MV-4-11 (cell line): ENCODE measurements around the gene SLC6A7.
"Not testable (repeated sequence)": the region's sequence is repeated elsewhere in the genome, so short reads cannot be mapped to it uniquely, and the experiment has no call there.

Source experiments
- DNase-seq: peaks from one replicate; lab custom pipeline; 2025; lab: John Stamatoyannopoulos, UW

Gene SLC6A7

GRCh38 chr5:150241298-150242160 lies 51.7 kb downstream of the SLC6A7 start:
- DNase-seq: no peak

DNA sequence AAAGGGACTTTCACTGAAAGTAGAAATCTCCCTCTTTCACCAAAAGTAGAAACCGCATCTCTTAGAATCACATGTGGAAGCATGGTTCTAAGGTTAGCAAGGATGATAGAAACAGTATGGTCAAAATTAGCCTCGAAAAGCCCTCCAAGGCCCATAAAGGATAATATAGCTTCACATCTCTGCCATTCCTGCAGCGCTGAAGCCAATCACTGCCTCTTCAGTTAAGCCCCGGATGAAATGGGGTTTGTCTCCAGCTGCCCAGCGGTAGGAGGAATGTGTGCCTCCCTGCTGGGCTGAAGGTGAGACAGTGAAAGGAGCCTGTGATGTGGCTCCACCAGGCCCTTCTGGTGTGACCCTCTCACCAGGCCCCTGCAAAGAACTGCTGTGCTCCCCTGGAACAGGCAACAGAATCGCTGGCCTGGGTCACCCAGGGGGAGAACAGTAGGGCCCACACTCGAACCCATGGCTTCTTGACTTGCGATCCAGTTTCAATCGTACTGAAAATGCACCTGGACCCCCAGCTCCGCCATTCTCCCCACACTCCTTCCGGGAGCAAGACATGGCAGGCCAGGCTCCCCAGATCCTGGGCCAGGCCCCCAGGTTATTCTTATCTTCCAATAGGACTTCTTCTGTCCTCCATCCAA lies 52.5 kb downstream of the SLC6A7 start:
- no peak for DNase-seq

DNA sequence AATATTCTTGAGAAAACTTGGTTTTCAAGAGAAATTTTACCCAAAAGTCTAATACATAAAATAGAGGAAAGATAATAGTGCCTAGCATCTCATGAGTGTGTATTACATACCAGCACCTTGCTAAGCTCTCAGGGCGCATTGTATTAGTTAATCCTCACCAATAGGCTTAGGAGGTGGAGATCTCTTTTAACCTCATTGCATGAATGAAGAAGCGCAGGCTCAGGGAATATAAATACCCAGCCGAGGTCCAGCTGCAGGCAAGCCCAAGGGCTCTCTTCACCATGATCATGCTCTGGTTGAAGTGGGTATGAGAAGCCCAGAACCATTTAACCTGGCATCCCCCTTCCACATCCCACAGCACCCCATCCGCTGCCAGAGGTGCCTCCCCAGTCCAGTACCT lies 53.7 kb downstream of the SLC6A7 start:
- no peak for DNase-seq

GRCh38 chr5:150244209-150244608 lies 54.3 kb downstream of the SLC6A7 start:
- DNase-seq: no peak

- DNase-seq: no peak
Measured at GRCh38 chr5:150245111-150245789, 55.4 kb downstream of the SLC6A7 start.

GRCh38 chr5:150245808-150246207 lies 55.9 kb downstream of the SLC6A7 start:
- no peak for DNase-seq

DNA sequence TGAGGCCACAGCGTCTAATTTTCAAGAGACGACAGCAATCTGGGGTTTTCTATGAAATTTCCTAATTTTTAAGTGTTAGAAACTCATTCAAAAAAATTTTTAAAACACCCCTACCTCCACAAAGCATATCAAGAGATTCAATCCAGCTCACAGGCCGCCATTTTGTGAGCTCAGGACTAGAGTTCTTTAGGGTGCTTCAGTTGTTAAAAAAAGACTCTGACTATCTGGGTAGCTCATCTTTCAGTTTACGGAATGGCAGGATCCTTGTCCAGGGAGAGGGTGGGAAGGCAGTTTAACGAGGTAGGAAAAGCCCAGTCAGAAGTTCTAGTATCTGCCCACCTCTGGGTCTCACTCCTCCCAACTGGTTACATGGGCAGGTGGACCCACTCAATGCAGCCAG lies 56.6 kb downstream of the SLC6A7 start:
- no peak for DNase-seq

- DNase-seq: peak; percentile 42
Measured at GRCh38 chr5:150246835-150247234, 57.0 kb downstream of the SLC6A7 start.

DNA sequence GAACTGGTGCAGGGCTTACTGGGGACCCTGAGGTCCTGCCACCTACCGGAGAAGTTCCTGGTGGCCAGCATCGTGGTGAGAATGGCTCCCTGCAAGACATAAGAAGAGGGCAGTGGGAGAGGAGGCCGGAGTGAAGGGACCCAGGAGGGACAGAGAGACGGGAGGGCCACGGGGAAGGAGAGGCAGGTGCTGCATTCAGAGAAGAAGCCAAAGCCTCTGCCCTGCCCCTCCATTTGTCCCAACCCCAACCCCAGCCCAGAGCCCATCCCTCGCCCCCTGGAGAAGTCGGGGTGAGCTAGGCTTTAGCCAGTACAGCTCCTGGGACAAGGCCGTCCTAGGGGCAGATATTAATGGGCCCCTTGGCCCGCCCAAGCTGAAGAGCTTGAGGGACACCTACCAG lies 57.9 kb downstream of the SLC6A7 start:
- DNase-seq: no peak

DNA sequence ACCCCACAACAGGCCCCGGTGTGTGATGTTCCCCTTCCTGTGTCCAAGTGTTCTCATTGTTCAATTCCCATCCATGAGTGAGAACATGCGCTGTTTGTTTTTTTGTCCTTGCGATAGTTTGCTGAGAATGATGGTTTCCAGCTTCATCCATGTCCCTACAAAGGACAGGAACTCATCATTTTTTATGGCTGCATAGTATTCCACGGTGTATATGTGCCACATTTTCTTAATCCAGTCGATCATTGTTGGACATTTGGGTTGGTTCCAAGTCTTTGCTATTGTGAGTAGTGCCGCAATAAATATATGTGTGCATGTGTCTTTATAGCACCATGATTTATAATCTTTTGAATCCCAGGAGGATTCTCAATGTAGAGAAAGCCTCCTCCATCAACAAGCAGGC lies 58.6 kb downstream of the SLC6A7 start:
- not testable (repeated sequence) for DNase-seq

DNA sequence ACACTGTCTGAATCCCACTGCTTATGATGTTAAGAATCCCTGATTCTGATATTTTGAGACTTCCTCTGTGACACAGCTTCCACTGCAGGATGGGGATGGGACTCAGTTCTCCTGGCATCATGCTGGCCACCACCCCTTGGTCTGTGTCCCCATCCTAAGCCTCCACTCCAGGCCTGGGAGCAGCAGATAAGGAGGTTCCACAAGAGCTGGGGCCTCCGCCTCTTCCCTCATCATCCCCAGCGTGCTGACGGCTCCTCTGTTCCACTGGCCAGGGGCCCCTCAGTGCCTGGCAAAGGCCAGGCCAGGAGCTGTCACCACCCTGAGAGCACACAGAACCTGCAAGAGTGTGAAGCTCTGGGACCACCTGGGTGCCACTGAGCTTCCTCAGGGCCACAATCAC lies 59.1 kb downstream of the SLC6A7 start:
- no peak for DNase-seq

DNA sequence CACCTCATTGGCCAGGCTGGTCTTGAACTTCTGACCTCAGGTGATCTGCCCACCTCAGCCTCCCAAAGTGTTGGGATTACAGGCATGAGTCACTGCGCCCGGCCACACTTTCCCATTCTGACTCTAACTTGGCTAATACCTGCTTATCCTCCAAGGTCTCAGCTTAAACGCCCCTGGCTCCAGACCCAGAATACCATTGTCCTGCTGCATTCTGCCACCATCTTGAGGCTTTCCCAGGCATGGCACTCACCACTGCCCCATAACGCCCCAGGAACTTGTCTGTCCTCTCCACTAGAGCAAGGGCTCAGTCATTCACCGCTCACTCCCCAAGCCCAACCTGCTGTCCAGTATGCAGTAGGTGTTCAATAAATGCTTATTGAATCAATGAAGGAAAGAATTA lies 59.9 kb downstream of the SLC6A7 start:
- no peak for DNase-seq

GRCh38 chr5:150251504-150251903 lies 61.6 kb downstream of the SLC6A7 start:
- no peak for DNase-seq

GRCh38 chr5:150252489-150252888 lies 62.6 kb downstream of the SLC6A7 start:
- DNase-seq: no peak

DNA sequence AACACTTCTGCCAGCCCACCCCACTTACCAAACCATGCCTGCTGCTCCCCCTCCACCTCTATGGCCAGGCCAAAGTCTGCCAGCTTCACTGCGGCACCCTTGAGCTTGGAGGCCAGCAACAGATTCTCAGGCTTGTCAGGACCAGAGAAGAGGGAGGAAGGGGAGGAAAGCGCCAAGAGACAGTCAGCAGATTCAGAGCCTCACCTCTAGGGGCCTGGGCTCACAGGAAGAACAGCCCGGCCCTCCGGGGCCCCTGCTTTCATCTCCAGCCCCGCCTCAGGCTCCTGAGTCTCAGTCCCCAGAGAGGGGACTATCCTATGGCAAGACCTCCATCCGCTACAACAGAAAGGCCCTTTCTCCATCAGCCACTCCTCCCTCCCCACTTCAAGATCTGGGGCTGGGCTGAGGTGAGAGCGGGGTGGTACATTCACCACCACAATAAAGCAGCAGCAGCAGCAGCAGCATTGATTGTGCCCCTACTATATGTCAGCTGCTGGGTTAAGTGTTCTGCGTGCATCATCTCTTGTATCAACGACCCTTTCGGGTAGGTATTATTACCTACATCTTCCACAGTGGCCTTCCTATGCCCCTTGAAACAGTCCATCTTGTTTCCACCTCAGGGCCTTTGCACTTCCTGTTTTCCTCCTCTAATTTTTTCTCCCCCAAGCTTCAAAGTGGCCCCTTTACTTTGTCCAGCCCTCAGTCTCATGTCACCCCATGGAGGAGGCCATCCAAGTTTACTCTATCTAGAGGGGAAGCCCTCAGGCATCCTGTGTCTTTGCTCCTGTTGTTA lies 63.8 kb downstream of the SLC6A7 start:
- no peak for DNase-seq

DNA sequence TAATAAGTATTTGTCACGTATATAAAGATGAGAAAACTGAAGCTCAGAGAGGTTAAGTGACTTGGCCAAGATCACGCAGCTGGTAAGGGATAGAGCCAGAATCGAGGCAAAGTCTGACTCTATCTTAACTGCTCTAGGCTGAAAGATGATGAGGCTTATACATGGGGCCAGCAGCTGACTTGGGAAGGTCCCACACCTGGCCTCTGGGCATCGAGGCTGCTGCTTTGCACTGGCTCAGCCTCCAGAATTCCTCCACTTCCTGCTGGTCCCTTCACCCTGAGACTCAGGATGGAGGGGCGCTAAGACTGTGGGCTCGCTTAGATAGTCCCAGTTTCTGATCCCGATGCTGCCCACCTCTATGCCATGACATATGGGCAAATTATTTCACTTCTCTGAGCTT lies 64.5 kb downstream of the SLC6A7 start:
- no peak for DNase-seq

GRCh38 chr5:150254774-150255173 lies 64.9 kb downstream of the SLC6A7 start:
- no peak for DNase-seq

DNA sequence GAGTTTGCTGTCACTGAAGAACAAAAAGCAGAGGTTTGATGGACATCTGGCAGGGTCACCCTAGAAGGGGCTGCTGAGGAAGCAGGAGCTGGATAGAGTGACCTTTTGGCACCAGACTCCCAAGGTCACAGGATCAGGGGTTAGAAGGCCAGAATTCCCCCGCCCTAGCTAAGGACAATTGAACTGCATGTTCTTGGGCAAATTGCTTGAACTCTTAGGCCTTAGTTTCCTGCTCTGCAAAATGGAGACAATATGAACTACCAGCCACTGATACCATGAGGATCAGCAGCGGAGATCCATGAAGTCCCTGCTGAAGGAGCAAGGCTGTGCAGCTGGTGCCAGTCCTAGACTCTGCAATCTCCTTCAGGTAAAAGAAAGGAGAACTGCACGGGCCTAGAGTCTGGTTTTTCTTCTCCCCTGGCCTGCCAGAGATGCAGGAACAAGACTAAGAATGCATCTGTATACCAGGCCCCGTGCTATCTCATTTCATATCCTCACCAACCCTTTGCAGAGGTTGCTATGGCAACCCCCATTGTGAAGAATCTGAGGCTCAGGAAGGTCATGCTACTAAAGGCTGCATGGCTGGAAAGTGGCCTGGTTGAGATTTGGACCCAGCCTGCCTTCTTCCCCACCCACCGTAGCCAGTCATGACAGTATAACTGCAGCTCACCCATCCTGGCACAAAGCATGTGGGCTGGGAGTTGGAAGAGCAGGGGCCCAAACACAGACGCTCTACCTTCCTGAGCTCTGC lies 66.0 kb downstream of the SLC6A7 start:
- DNase-seq: no peak

DNA sequence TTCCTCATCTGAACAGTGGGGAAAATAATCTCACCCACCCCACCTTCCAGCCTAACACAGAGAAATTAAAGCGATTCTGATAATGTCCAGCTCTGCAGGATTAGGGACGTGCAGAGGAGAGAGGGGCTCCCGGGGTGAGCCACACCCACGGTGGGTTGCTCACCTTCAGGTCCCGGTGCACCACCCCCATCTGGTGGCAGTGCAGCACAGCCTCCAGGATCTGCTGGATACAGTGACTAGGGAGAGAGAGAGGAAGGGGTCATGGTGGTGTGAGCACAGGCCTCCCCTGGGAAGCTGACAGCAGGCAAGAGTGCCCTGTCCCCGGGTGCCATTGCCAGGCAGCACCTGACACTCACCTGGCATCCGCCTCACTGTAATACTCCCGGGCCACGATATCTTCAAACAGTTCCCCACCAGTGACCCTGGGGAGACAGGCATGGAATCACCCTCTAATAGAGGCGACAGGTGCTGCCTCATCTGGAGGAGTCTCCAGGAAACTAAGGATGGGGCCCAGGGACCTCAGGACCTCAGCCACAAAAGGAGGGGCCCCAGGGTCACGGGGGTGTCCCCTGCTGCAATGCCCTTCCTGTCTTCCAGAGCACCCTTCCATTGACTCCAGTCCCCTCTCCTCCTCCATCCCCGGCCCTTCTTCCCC lies 66.7 kb downstream of the SLC6A7 start:
- DNase-seq: no peak

DNA sequence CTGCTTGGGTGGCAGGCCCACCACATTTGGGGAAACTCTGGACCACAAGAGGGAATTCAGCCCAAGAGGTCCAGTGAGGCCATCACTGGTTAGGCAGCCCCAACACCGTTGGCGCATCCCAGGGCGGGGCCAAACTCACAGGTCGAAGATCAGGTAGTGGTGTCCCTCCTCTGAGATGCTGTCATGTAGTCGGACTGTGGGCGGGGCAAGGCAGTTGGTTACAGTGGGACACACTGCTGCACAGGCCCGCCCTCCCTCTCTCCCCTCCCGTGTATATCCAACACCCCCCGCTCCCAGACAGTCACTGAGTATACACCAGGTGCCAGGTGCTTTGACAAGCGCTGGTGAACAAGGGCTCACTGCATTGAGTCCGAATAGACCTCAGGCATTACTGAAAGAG lies 67.6 kb downstream of the SLC6A7 start:
- no peak for DNase-seq

GRCh38 chr5:150258130-150258529 lies 68.3 kb downstream of the SLC6A7 start:
- no peak for DNase-seq
